K562 (cell line): ENCODE measurements around the gene ZSCAN22. TPM values are rescaled to one million over a fixed set of nuclear protein-coding genes. Genes with fewer than 3 reads are reported as not detected.
A peak's percentile ranks its signal among the peaks of the same experiment; 100 is the strongest.

Source experiments
- FUS ChIP-seq: fragments of 200-400 bp; formaldehyde crosslinking; optimal IDR thresholded peaks from 2 replicates; pipeline ENCODE3; 2017; ENCODE audit warnings: low read depth, low read length
- KDM1A ChIP-seq, 2 experiments: fragments of 450-650 bp; IDR thresholded peaks; 2 replicates each; pipeline ENCODE4 v1.6.1; 2016; ENCODE audit warnings: mild to moderate bottlenecking in 2 of 2
- KDM4B ChIP-seq, 2 experiments: fragments of 450-650 bp in 1 of 2; sonication (generic) in 1 of 2; IDR thresholded peaks; 2 replicates each; pipeline ENCODE4 v1.6.1; 2016 to 2017; ENCODE audit warnings: borderline replicate concordance in 2 of 2, antibody characterized with exemption in 1 of 2, low read depth in 1 of 2, mild to moderate bottlenecking in 1 of 2
- MCM3 ChIP-seq: fragments of 450-650 bp; IDR thresholded peaks from 2 replicates; pipeline ENCODE4 v1.6.1; 2016
- NFYB ChIP-seq: IDR thresholded peaks from 2 replicates; pipeline ENCODE4 v1.6.1; 2011; ENCODE audit warnings: mild to moderate bottlenecking, moderate library complexity; ENCODE audit not compliant: insufficient read length; ENCODE audit errors: extremely low read depth
- NR2F6 ChIP-seq: fragments of 450-650 bp; formaldehyde crosslinking; IDR thresholded peaks from 2 replicates; pipeline ENCODE4 v1.4.0; 2020; ENCODE audit warnings: mild to moderate bottlenecking
- RB1 ChIP-seq: fragments of 450-650 bp; IDR thresholded peaks from 2 replicates; pipeline ENCODE4 v1.6.1; 2017; ENCODE audit warnings: low read depth, mild to moderate bottlenecking
- SRSF7 ChIP-seq: fragments of 200-400 bp; formaldehyde crosslinking; optimal IDR thresholded peaks from 2 replicates; pipeline ENCODE3; 2017; ENCODE audit warnings: mild to moderate bottlenecking, low read depth, low read length
- TCF7 ChIP-seq: sonication (generic); IDR thresholded peaks from 2 replicates; pipeline ENCODE4 v1.6.1; 2016; ENCODE audit warnings: antibody characterized with exemption, borderline replicate concordance
- TGIF2 ChIP-seq: sonication (generic); formaldehyde crosslinking; IDR thresholded peaks from 2 replicates; pipeline ENCODE4 v1.8.1; 2022; ENCODE audit warnings: mild to moderate bottlenecking, missing genetic modification reagents, moderate library complexity
- ZBED1 ChIP-seq: IDR thresholded peaks from 2 replicates; pipeline ENCODE4 v1.6.1; 2014
- ZNF165 ChIP-seq: fragments of 250-450 bp; sonication (Bioruptor Pico); IDR thresholded peaks from 2 replicates; pipeline ENCODE4 v1.4.0; 2020; ENCODE audit warnings: borderline replicate concordance
- ZNF212 ChIP-seq: fragments of 450-650 bp; formaldehyde crosslinking; IDR thresholded peaks from 2 replicates; pipeline ENCODE4 v1.4.0; 2020; ENCODE audit warnings: mild to moderate bottlenecking
- polyA plus RNA-seq, 8 experiments: library from polyadenylated mRNA; depleted of rRNA in 4 of 8; stranded (reverse) in 5 of 8; unstranded in 3 of 8; fragments of >200 nt; fragmentation: Nextera tagmentation in 2 of 8; fragmentation: Illumina TruSeq in 1 of 8; extraction: Ambion mirVana in 2 of 8; extraction: Trizol in 1 of 8; gene quantifications; 2 replicates each; pipeline versions ENCODE4 v1.2.1 to v1.2.3, GENCODE V29; 2011 to 2014; ENCODE audit warnings: inconsistent platforms in 1 of 8, missing spikeins in 1 of 8
- total RNA-seq, 7 experiments: library from RNA; depleted of rRNA in 6 of 7; stranded (reverse); fragments of >200 nt in 6 of 7; fragmentation: Illumina TruSeq in 2 of 7; extraction: Trizol in 2 of 7; gene quantifications; 2 replicates each; pipeline versions ENCODE4 v1.2.1 to v1.2.3, GENCODE V29; 2011 to 2021; ENCODE audit warnings: low replicate concordance in 1 of 7
- TF ChIP-seq, protein P1 (sequence below): fragments of 250-450 bp; sonication (Bioruptor Pico); IDR thresholded peaks from 2 replicates; pipeline ENCODE4 v1.6.1; 2021; ENCODE audit warnings: mild to moderate bottlenecking
- TF ChIP-seq, protein P2 (sequence below), 2 experiments: fragments of 450-650 bp in 1 of 2; sonication (generic) in 1 of 2; formaldehyde crosslinking; conservative IDR thresholded peaks; 2 replicates each; pipeline versions ENCODE4 v1.4.0 to v1.8.1; 2020 to 2022; ENCODE audit warnings: mild to moderate bottlenecking in 1 of 2, missing genetic modification reagents in 1 of 2
- TF ChIP-seq, protein P3 (sequence below): sonication (generic); formaldehyde crosslinking; IDR thresholded peaks from 2 replicates; pipeline ENCODE4 v1.8.1; 2022; ENCODE audit warnings: missing genetic modification reagents
- TF ChIP-seq, protein P4 (sequence below): fragments of 250-450 bp; sonication (Bioruptor Pico); IDR thresholded peaks from 2 replicates; pipeline ENCODE4 v1.5.0; 2021
- TF ChIP-seq, protein P5 (sequence below): fragments of 450-650 bp; formaldehyde crosslinking; conservative IDR thresholded peaks from 2 replicates; pipeline ENCODE4 v1.4.0; 2022; ENCODE audit warnings: mild to moderate bottlenecking, missing genetic modification characterization
- TF ChIP-seq, protein P6 (sequence below): IDR thresholded peaks from 2 replicates; pipeline ENCODE4 v1.6.1; 2012; ENCODE audit warnings: low read depth, low read length, improper control_type of control experiment, borderline replicate concordance
- TF ChIP-seq, protein P7 (sequence below): sonication (generic); formaldehyde crosslinking; IDR thresholded peaks from 2 replicates; pipeline ENCODE4 v1.8.1; 2023; ENCODE audit warnings: mild to moderate bottlenecking, missing genetic modification reagents

ZSCAN22 gene
- total and polyA plus RNA-seq, 9 of the 15 experiments (the other 6 are each of a cell fraction or from before 2014, with no cell fraction given): 0.98 to 5.3 (median 3.0) TPM

DNA sequence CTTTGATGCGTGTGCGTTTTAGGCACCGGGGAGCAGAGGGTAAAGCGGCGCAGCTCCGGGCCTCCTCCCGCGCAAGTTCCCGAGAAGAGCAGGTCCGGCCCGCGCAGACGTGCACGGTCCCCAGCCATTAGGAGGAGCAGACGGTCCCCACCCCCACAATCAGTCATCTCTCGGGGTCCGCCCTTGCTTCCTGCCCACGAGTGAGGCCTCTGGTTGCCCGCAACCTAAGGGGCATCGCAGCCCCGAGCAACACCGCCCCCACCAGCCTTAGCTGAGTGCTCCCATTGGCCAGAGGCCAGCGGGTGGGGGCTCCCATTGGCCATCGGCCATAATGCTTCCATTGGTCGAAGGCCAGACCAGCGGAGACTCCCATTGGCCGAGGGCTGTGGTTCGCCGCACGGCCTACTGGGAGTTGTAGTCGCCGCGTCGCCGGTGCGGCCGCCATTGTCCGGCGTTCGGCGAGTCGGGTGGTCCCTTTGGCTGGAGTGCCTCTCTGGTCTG, 48.2 kb upstream of the ZSCAN22 start, which contains the start of gene ZNF8 (continued):
- TF ChIP-seq, protein P1, sequence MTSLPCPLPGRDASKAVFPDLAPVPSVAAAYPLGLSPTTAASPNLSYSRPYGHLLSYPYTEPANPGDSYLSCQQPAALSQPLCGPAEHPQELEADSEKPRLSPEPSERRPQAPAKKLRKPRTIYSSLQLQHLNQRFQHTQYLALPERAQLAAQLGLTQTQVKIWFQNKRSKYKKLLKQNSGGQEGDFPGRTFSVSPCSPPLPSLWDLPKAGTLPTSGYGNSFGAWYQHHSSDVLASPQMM: no peak
- TF ChIP-seq, protein P2, sequence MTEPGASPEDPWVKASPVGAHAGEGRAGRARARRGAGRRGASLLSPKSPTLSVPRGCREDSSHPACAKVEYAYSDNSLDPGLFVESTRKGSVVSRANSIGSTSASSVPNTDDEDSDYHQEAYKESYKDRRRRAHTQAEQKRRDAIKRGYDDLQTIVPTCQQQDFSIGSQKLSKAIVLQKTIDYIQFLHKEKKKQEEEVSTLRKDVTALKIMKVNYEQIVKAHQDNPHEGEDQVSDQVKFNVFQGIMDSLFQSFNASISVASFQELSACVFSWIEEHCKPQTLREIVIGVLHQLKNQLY (CRISPR knock-in tag; conservative IDR thresholded peaks at IDR 0.05): no peak
- TF ChIP-seq ZNF212 (CRISPR knock-in tag): no peak
- TF ChIP-seq KDM1A (IDR thresholded peaks at IDR 0.05): no peak
- no peak; a peak in 1 of 4 replicates for TF ChIP-seq KDM4B (IDR thresholded peaks at IDR 0.05; ENCODE audit: borderline replicate concordance in 2 of 2, low read depth in 1 of 2)
- TF ChIP-seq FUS: no peak
- no peak for TF ChIP-seq ZNF165 (CRISPR knock-in tag)
- peak; percentile 65; the same call in 1 of the 2 replicates for TF ChIP-seq RB1
- TF ChIP-seq NR2F6 (CRISPR knock-in tag): no peak
- TF ChIP-seq, protein P3, sequence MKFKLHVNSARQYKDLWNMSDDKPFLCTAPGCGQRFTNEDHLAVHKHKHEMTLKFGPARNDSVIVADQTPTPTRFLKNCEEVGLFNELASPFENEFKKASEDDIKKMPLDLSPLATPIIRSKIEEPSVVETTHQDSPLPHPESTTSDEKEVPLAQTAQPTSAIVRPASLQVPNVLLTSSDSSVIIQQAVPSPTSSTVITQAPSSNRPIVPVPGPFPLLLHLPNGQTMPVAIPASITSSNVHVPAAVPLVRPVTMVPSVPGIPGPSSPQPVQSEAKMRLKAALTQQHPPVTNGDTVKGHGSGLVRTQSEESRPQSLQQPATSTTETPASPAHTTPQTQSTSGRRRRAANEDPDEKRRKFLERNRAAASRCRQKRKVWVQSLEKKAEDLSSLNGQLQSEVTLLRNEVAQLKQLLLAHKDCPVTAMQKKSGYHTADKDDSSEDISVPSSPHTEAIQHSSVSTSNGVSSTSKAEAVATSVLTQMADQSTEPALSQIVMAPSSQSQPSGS (CRISPR knock-in tag): no peak
- no peak for TF ChIP-seq MCM3
- 0 out of 2 replicates have a peak, but pooled peaks have one; percentile 14 for TF ChIP-seq TCF7
- TF ChIP-seq, protein P4, sequence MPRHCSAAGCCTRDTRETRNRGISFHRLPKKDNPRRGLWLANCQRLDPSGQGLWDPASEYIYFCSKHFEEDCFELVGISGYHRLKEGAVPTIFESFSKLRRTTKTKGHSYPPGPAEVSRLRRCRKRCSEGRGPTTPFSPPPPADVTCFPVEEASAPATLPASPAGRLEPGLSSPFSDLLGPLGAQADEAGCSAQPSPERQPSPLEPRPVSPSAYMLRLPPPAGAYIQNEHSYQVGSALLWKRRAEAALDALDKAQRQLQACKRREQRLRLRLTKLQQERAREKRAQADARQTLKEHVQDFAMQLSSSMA (CRISPR knock-in tag): no peak
- TF ChIP-seq, protein P5, sequence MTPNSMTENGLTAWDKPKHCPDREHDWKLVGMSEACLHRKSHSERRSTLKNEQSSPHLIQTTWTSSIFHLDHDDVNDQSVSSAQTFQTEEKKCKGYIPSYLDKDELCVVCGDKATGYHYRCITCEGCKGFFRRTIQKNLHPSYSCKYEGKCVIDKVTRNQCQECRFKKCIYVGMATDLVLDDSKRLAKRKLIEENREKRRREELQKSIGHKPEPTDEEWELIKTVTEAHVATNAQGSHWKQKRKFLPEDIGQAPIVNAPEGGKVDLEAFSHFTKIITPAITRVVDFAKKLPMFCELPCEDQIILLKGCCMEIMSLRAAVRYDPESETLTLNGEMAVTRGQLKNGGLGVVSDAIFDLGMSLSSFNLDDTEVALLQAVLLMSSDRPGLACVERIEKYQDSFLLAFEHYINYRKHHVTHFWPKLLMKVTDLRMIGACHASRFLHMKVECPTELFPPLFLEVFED: no peak
- TF ChIP-seq ZBED1: peak; percentile 68; the same call in 1 of the 2 replicates
- TF ChIP-seq, protein P6, sequence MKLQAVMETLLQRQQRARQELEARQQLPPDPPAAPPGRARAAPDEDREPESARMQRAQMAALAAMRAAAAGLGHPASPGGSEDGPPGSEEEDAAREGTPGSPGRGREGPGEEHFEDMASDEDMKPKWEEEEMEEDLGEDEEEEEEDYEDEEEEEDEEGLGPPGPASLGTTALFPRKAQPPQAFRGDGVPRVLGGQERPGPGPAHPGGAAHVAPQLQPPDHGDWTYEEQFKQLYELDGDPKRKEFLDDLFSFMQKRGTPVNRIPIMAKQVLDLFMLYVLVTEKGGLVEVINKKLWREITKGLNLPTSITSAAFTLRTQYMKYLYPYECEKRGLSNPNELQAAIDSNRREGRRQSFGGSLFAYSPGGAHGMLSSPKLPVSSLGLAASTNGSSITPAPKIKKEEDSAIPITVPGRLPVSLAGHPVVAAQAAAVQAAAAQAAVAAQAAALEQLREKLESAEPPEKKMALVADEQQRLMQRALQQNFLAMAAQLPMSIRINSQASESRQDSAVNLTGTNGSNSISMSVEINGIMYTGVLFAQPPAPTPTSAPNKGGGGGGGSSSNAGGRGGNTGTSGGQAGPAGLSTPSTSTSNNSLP: no peak
- TF ChIP-seq, protein P7, sequence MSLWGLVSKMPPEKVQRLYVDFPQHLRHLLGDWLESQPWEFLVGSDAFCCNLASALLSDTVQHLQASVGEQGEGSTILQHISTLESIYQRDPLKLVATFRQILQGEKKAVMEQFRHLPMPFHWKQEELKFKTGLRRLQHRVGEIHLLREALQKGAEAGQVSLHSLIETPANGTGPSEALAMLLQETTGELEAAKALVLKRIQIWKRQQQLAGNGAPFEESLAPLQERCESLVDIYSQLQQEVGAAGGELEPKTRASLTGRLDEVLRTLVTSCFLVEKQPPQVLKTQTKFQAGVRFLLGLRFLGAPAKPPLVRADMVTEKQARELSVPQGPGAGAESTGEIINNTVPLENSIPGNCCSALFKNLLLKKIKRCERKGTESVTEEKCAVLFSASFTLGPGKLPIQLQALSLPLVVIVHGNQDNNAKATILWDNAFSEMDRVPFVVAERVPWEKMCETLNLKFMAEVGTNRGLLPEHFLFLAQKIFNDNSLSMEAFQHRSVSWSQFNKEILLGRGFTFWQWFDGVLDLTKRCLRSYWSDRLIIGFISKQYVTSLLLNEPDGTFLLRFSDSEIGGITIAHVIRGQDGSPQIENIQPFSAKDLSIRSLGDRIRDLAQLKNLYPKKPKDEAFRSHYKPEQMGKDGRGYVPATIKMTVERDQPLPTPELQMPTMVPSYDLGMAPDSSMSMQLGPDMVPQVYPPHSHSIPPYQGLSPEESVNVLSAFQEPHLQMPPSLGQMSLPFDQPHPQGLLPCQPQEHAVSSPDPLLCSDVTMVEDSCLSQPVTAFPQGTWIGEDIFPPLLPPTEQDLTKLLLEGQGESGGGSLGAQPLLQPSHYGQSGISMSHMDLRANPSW (CRISPR knock-in tag): no peak
- TF ChIP-seq SRSF7: no peak
- no peak for TF ChIP-seq TGIF2 (CRISPR knock-in tag)
- peak; percentile 97 for TF ChIP-seq NFYB
